ENCODE data around the gene TTC34.

The TTC34 gene

GRCh38 chr1:2587071-2587859 is 214.2 kb downstream of the TTC34 start:
- DNase-seq: no peak

- DNase-seq: peak; percentile 96 to 97
Observed at GRCh38 chr1:2586154-2587070, 215.1 kb downstream of the TTC34 start, which contains the start of gene PRXL2B. Gene PRXL2B (plus strand): TSS chr1:2586777. CDS start chr1:2586886, 109 bp downstream.

All from CD4-positive, alpha-beta T cell treated with Interferon alpha-2 for 1 hour (primary cell).